ENCODE results near the gene ZBTB42.

- no peak for TF ChIP-seq CTCF (IDR thresholded peaks at IDR 0.05)
- no peak for TF ChIP-seq POLR2A (IDR thresholded peaks at IDR 0.05)
- no peak for TF ChIP-seq EP300 (IDR thresholded peaks at IDR 0.05)
Measured at GRCh38 chr14:104772707-104773504, 28.0 kb upstream of the ZBTB42 start.

All from ovary (tissue), 3 donors.